SKM-1 treated with dmso at 0.1 percent for 144 hours (cell line): ENCODE results near the gene AGFG1.
"Not testable (repeated sequence)": the region's sequence is repeated elsewhere in the genome, so short reads cannot be mapped to it uniquely, and the experiment has no call there.

Source experiments
- DNase-seq: peaks from one replicate; lab custom pipeline; 2025; ENCODE audit not compliant: unreplicated experiment; lab: John Stamatoyannopoulos, UW

The AGFG1 gene

GRCh38 chr2:227529871-227530270, 57.9 kb downstream of the AGFG1 start:
- no peak for DNase-seq

DNA sequence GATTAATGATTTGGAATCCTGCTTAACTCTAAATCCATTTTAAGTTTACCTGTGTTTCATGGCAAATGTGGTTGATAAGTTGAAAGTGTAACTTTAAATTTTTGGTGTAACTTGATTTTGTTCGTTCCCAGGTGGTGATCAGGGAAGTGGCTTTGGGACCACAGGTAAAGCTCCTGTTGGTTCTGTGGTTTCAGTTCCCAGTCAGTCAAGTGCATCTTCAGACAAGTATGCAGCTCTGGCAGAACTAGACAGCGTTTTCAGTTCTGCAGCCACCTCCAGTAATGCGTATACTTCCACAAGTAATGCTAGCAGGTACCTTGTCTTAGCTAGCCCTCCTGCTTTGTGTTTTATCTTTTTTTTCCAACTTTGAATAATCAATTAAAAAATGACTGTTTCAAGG, 62.8 kb downstream of the AGFG1 start:
- DNase-seq, result no peak

DNA sequence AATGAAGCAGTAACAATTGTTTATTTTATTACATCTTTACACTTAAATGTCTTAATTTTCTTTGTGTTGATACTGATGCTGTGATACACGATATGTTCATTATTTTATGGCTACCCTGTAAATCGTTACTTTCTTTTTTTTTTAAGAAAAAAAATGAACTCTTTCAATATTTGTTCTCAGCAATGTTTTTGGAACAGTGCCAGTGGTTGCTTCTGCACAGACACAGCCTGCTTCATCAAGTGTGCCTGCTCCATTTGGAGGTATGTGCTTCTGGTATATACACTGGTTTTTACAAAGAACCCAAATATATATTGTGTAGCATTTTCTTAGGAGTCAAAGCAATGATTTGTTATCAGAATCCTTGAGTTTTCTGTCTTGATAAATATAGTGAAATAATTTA, 64.5 kb downstream of the AGFG1 start:
- DNase-seq, result no peak

DNA sequence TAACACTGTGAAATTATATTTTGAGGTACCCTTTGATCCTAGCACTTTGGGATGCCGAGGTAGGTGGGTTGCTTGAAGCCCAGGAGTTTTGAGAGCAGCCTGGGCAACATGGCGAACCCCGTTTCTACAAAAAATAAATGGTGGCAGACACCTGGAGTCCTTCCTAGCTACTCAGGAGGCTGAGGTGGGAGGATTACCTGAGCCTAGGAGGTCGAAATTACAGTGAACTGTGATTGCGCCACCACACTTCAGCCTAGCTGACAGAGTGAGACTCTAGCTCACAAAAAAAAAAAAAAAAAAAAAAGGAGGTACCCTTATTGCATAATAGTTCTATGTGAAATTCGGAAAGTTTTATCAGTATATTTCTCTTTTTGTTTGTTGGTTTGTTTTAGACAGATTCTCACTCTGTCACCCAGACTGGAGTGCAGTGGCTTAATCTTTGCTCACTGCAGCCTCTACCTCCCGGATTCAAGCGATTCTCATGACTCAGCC, 67.6 kb downstream of the AGFG1 start:
- DNase-seq, result no peak

- not testable (repeated sequence) for DNase-seq
Observed at GRCh38 chr2:227540352-227540751, 68.4 kb downstream of the AGFG1 start.

DNA sequence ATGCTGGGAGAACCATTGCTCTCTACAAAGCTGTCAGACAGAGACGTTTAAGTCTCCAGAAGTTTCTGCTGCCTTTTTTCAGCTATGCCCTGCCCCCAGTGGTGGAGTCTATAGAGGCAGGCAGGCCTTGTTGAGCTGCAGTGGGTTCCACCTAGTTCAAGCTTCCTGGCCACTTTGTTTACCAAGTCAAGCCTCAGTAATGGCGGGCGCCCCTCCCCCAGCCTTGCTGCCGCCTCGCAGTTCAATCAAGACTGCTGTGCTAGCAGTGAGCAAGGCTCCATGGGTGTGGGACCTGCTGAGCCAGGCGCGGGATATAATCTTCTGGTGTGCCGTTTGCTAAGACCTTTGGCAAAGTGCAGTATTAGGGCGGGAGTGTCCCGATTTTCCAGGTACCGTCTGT, 74.0 kb downstream of the AGFG1 start:
- DNase-seq, result no peak

DNA sequence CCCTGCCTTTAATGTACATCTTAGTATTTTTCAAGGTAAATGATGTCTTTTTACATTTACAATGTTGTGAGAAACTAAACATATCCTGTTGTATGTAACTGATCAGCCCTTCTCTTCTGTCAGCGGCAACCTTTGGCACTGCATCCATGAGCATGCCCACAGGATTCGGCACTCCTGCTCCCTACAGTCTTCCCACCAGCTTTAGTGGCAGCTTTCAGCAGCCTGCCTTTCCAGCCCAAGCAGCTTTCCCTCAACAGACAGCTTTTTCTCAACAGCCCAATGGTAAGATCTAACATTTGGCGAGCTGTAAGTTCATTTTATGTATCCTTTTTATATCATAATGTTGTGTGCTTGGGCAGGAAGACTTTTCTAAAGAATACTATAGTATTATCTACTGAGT, 79.9 kb downstream of the AGFG1 start:
- no peak for DNase-seq

DNA sequence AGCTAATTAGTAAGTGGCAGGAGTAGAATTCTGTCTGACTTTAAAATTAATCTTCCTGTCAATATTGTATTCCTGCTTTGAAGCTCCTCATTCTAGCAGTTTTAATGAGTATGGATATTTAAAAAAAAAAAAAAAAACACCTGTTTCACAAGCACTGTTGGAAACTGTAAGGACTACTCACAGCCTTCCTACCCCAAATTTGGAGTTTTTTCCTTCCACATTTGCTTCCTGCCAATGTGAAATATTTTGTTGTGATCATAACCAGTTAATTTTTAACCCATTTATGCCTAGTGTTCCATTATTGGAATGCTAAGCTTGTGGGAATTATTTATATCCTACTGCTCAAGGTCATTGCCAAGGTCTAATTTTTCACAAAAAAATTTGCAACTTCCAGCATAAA, 90.6 kb downstream of the AGFG1 start:
- DNase-seq, result no peak

DNA sequence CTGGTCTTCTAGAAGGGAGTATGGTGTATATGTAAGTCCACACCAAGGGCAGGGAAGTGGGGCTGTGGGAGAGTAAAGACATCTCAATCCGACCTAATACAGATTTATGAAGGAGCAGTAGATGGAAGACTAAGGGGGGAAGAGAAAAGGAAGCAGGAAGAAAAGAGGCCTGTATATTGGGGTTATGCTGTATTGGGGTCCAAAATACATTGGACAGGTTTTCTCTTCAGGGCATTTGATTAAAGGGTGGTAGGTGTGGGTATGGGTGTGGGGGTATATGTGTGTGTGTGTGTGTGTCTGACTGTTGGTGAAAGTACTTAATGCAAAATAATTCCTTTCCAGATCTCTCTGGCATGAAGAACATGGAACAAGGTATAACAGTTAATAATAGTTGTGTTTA, 93.1 kb downstream of the AGFG1 start:
- DNase-seq, result no peak

- no peak for DNase-seq
Observed at GRCh38 chr2:227566012-227566411, 94.1 kb downstream of the AGFG1 start.

GRCh38 chr2:227568852-227569169, 96.9 kb downstream of the AGFG1 start:
- no peak for DNase-seq

DNA sequence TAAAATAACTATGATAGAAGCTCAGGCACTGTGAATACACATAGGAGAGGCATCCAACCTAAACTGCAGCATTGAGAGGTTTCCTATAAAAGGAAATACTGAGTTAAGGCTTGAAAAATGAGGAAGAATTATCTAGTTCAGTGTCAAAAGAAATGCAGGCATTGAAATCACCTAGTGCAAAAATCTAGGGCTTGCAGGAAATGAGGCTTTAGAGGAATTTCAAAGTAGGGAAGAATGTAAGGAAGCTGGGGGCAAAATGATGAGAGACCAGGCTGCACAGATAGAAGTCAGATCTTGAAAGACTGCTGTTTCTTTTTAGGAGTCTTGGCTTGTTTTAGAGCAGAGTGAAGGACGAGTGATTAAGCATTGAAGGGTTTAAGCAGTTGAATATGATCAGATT, 98.7 kb downstream of the AGFG1 start:
- no peak for DNase-seq

DNA sequence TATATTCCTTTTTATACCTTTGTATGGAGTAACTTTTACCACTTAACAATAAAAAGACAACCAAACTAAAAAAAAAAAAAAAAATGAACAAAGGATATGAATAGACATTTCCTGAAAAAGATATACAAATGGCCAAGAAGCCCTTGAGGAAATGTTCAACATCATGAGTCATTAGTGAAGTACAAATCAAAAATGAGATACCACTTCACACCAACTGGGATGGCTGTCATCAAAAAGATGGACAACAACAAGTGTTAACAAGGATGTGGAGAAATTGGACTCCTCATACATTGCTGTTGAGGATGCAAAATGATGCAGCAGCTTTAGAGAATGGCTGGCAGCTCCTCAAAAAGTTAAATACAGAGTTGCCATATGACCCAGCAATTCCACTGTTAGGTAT, 104.2 kb downstream of the AGFG1 start:
- DNase-seq, result no peak

DNA sequence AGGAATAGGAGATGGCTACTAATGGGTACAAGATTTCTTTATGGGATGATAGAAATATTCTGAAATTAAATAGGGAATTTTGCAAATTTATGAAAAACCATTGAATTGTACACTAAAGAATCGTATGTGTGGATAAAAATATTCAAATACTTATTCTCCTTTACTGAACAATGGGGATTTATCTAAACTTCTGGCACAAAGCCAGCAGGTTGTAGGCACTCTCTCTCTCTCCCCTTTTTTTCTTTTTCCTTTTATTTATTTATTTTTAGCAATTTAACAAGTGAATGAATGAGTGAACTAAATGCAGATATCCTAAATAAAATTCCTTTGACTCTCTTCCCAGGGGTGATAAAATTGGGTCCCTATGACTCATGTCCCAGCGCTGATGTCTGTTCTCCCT, 104.9 kb downstream of the AGFG1 start:
- DNase-seq, result no peak

DNA sequence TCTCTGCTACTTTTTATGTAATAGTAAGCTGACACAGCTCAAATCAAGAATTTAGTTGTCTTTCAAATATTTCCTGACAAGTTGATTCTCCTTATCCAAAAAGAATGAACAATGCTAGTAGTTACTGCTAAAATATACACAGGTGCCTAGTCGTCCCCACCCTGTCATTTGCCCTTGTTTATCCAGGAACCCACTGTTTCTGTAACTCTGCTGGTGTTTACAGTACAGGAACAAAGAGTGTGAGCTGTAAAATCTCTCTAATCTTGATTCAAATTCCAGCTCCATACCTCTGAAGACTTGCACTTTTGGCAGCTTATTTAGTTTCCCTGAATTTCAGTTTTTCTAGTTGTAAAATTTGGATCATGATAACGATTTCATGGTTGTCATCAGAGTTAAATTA, 105.6 kb downstream of the AGFG1 start:
- no peak for DNase-seq

GRCh38 chr2:227578642-227579041, 106.7 kb downstream of the AGFG1 start:
- DNase-seq, result no peak

- DNase-seq, result no peak
Observed at GRCh38 chr2:227579791-227580190, 107.8 kb downstream of the AGFG1 start.

DNA sequence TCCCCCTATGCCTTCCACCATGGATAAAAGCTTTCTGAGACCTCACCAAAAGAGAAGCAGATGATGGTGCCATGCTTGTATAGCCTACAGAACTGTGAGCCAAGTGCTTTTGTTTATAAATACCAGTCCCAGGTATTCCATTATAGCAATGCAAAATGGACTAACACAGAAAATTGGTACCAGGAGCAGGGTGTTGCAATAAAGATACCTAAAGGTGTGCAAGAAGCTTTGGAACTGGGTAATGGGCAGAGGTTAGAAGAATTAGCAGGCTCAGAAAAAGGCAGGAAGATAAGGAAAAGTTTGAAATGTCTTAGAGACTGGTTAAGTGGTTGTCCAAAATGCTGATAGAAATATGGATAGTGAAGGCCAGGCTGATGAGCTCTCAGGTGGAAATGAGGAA, 110.4 kb downstream of the AGFG1 start:
- DNase-seq, result no peak

- DNase-seq, result no peak
Observed at GRCh38 chr2:227592694-227593387, 120.9 kb downstream of the AGFG1 start.

DNA sequence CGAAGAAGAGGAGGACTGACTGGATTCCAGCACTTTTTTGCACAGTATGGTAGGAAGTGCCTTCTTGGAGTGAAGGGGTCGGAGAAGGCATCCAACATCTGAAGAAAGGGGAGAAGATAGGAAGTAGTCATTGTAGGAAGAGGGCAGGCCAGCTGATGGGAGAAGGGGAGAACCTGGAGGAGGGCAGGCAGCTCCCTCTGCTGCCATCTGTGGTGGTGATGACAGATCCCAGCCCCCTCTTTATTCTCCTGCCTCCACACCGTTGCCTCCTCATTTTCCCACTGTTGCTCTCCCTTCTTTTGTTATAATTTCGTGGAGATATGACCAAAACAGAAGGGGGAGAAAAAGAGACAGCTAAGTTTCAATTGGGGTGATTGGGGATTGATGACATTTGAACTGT, 123.8 kb downstream of the AGFG1 start:
- DNase-seq, result no peak

GRCh38 chr2:227597036-227597435, 125.1 kb downstream of the AGFG1 start:
- no peak for DNase-seq

DNA sequence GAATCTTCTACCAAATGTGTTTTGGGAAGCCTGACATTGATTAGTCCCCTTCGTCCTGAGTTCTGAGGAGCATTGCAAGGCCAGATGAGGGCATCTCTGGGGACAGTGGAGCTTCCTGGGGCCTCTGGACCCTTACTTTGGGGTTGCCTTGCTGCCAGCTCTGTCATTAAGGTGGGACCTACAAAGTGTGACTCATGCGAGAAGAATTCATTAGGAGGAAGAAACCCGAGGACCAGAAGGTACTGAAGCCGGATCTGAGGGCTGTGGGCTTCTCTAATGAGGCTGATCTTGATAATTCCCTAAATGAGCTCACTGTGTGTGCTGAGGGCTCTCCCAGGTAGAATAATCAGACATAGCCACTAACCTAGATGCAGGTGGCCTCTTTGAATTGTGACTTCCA, 126.0 kb downstream of the AGFG1 start:
- DNase-seq, result no peak

GRCh38 chr2:227598835-227599503, 127.0 kb downstream of the AGFG1 start, which contains the start of gene SCYGR2:
TSS of gene SCYGR2 (plus strand) at chr2:227598893. CDS start at chr2:227598893, 0 bp downstream.
- DNase-seq, result not testable (repeated sequence)
